Measurements from ENCODE around the gene SRGAP3.

The SRGAP3 gene

GRCh38 chr3:9047452-9048346 lies 201.7 kb downstream of the SRGAP3 start:
- DNase-seq (ENCODE audit: low read depth): no peak

GRCh38 chr3:9045371-9045770 lies 204.1 kb downstream of the SRGAP3 start:
- no peak for DNase-seq (ENCODE audit: low read depth)

- no peak for DNase-seq (ENCODE audit: low read depth)
Measured at GRCh38 chr3:9043063-9043462, 206.4 kb downstream of the SRGAP3 start.

GRCh38 chr3:9041626-9042025 lies 207.8 kb downstream of the SRGAP3 start:
- no peak for DNase-seq (ENCODE audit: low read depth)

GRCh38 chr3:9040996-9041395 lies 208.4 kb downstream of the SRGAP3 start:
- no peak for DNase-seq (ENCODE audit: low read depth)

GRCh38 chr3:9037144-9037711 lies 212.2 kb downstream of the SRGAP3 start:
- no peak for DNase-seq (ENCODE audit: low read depth)

- no peak for DNase-seq (ENCODE audit: low read depth)
Measured at GRCh38 chr3:9036404-9037131, 212.9 kb downstream of the SRGAP3 start.

- no peak for DNase-seq (ENCODE audit: low read depth)
Measured at GRCh38 chr3:9035961-9036360, 213.5 kb downstream of the SRGAP3 start.

- no peak for DNase-seq (ENCODE audit: low read depth)
Measured at GRCh38 chr3:9035473-9035872, 214.0 kb downstream of the SRGAP3 start.

- DNase-seq (ENCODE audit: low read depth): no peak
Measured at GRCh38 chr3:9033867-9034266, 215.6 kb downstream of the SRGAP3 start.

- no peak for DNase-seq (ENCODE audit: low read depth)
Measured at GRCh38 chr3:9032231-9032777, 217.1 kb downstream of the SRGAP3 start.

GRCh38 chr3:9030034-9030433 lies 219.4 kb downstream of the SRGAP3 start:
- DNase-seq (ENCODE audit: low read depth): no peak

- no peak for DNase-seq (ENCODE audit: low read depth)
Measured at GRCh38 chr3:9028134-9028533, 221.3 kb downstream of the SRGAP3 start.

- no peak for DNase-seq (ENCODE audit: low read depth)
Measured at GRCh38 chr3:9026320-9027045, 223.0 kb downstream of the SRGAP3 start.

- no peak for DNase-seq (ENCODE audit: low read depth)
Measured at GRCh38 chr3:9024341-9024740, 225.1 kb downstream of the SRGAP3 start.

- no peak for DNase-seq (ENCODE audit: low read depth)
Measured at GRCh38 chr3:9023226-9023590, 226.2 kb downstream of the SRGAP3 start.

- DNase-seq (ENCODE audit: low read depth): no peak
Measured at GRCh38 chr3:9022305-9023225, 226.9 kb downstream of the SRGAP3 start.

GRCh38 chr3:9021271-9022009 lies 228.0 kb downstream of the SRGAP3 start:
- no peak for DNase-seq (ENCODE audit: low read depth)

- no peak for DNase-seq (ENCODE audit: low read depth)
Measured at GRCh38 chr3:9020426-9020825, 229.0 kb downstream of the SRGAP3 start.

Measured in T follicular helper cell (primary cell).